Fibroblast of the aortic adventitia (primary cell): Measurements from ENCODE around the gene CEL. TPM values are rescaled to one million over a fixed set of nuclear protein-coding genes. Genes with fewer than 3 reads are reported as not detected.
A peak's percentile ranks its signal among the peaks of the same experiment; 100 is the strongest.

Experiments
- small RNA-seq: library from RNA; depleted of rRNA; stranded (forward); fragments of <200 nt; gene quantifications from one replicate; pipeline ENCODE3, GENCODE V24; 2012
- total RNA-seq: library from RNA; depleted of rRNA; stranded (reverse); fragments of >200 nt; gene quantifications from 2 replicates; pipeline ENCODE4 v1.2.3, GENCODE V29; 2012; ENCODE audit warnings: low replicate concordance

CEL gene
- total RNA-seq, 1 donor: 0.27 TPM

Small RNA genes lying within 50 kb of the gene (small RNA-seq; reads per million reads assigned to genes)
- gene MIR6877: 3.6 reads per million, percentile 84 among the genes with 10 or more reads in this experiment

Other genes with a start within 250 kb of the CEL start
- 0.18 TPM in 1 of 2 replicates, not detected in the other for gene AK8, start 183.7 kb upstream of the CEL start, total RNA-seq
- gene SPACA9, start 183.1 kb upstream of the CEL start, total RNA-seq: 0.74 and 2.7 TPM in 2 replicates
- 56.0 and 70.7 TPM in 2 replicates for gene TSC1, start 117.4 kb upstream of the CEL start, total RNA-seq
- gene GFI1B, start 83.3 kb upstream of the CEL start, total RNA-seq: not detected in 2 replicates
- gene GTF3C5, start 31.0 kb upstream of the CEL start, total RNA-seq: 20.8 and 33.9 TPM in 2 replicates
- gene RALGDS, start 59.3 kb downstream of the CEL start, total RNA-seq: 4.3 and 15.6 TPM in 2 replicates
- gene GBGT1, start 101.9 kb downstream of the CEL start, total RNA-seq: 0.98 and 1.6 TPM in 2 replicates
- not detected in 2 replicates for gene OBP2B, start 147.3 kb downstream of the CEL start, total RNA-seq
- gene ABO, start 213.2 kb downstream of the CEL start, total RNA-seq: not detected in 2 replicates